Endothelial cell (in vitro differentiated cells): Measurements from ENCODE around the gene RAD18. TPM values are rescaled to one million over a fixed set of nuclear protein-coding genes. Genes with fewer than 3 reads are reported as not detected.

Experiments used
- DNase-seq: peaks from one replicate; pipeline ENCODE4 v3.0.0; 2021; ENCODE audit warnings: low spot score
- H3K27ac Mint-ChIP-seq: one replicate; pipeline ENCODE4 v1.8.0; 2021; ENCODE audit warnings: mixed read lengths, inconsistent platforms; ENCODE audit not compliant: unreplicated experiment
- H3K27me3 Mint-ChIP-seq: one replicate; pipeline ENCODE4 v1.8.0; 2021; ENCODE audit warnings: mild to moderate bottlenecking, moderate library complexity, mixed read lengths, inconsistent platforms; ENCODE audit not compliant: unreplicated experiment
- H3K36me3 Mint-ChIP-seq: one replicate; pipeline ENCODE4 v1.8.0; 2021; ENCODE audit warnings: mild to moderate bottlenecking, low read depth, mixed read lengths, inconsistent platforms; ENCODE audit not compliant: unreplicated experiment
- H3K4me1 Mint-ChIP-seq: one replicate; pipeline ENCODE4 v1.8.0; 2021; ENCODE audit warnings: mild to moderate bottlenecking, mixed read lengths, inconsistent platforms; ENCODE audit not compliant: unreplicated experiment
- H3K4me3 Mint-ChIP-seq: one replicate; pipeline ENCODE4 v1.8.0; 2021; ENCODE audit warnings: mild to moderate bottlenecking, mixed read lengths, inconsistent platforms; ENCODE audit not compliant: unreplicated experiment
- H3K9me3 Mint-ChIP-seq: one replicate; pipeline ENCODE4 v1.8.0; 2021; ENCODE audit warnings: mixed read lengths, inconsistent platforms; ENCODE audit not compliant: unreplicated experiment
- CTCF ChIP-seq: fragments of 200-600 bp; sonication (generic); IDR thresholded peaks from one replicate; pipeline ENCODE4 v1.5.0; 2021; ENCODE audit warnings: antibody characterized with exemption; ENCODE audit not compliant: unreplicated experiment
- total RNA-seq: library from RNA; stranded (reverse); fragmentation: NEBNext Ultra II Directional; extraction: Animal tissue kit (Norgen Biotek cat#: 25700); gene quantifications from one replicate; pipeline ENCODE4 v1.2.1, GENCODE V29; 2021; ENCODE audit not compliant: unreplicated experiment

RAD18 gene
- total RNA-seq, 1 donor from 2014 or later = 12.2 TPM

- Mint-ChIP-seq H3K36me3 (no peaks in the 10 kb centered on the region), H3K27ac (no peak overlapping the region), H3K4me3 (no peak overlapping the region), H3K4me1 (peaks cover 17% of the 10 kb centered on the region), H3K9me3 (no peaks in the 10 kb centered on the region), H3K27me3 (peaks cover 2% of the 10 kb centered on the region)
- TF ChIP-seq CTCF = no peak
- DNase-seq = no peak
Observed at GRCh38 chr3:8839607-8840325, 123.5 kb downstream of the RAD18 start.

GRCh38 chr3:8838765-8839423 is 124.4 kb downstream of the RAD18 start:
- no peak overlapping the region for H3K27ac Mint-ChIP-seq
- peaks cover 2% of the 10 kb centered on the region for H3K27me3 Mint-ChIP-seq
- no peak overlapping the region for H3K4me3 Mint-ChIP-seq
- H3K36me3 Mint-ChIP-seq = no peaks in the 10 kb centered on the region
- DNase-seq = no peak
- TF ChIP-seq CTCF = no peak
- peaks cover 17% of the 10 kb centered on the region for H3K4me1 Mint-ChIP-seq
- H3K9me3 Mint-ChIP-seq = no peaks in the 10 kb centered on the region

- no peaks in the 10 kb centered on the region for H3K9me3 Mint-ChIP-seq
- TF ChIP-seq CTCF = no peak
- H3K4me3 Mint-ChIP-seq = no peak overlapping the region
- DNase-seq = no peak
- peaks cover 17% of the 10 kb centered on the region for H3K4me1 Mint-ChIP-seq
- peaks cover 2% of the 10 kb centered on the region for H3K27me3 Mint-ChIP-seq
- H3K27ac Mint-ChIP-seq = no peak overlapping the region
- no peaks in the 10 kb centered on the region for H3K36me3 Mint-ChIP-seq
Observed at GRCh38 chr3:8838234-8838633, 125.0 kb downstream of the RAD18 start.

- no peak for TF ChIP-seq CTCF
- no peak for DNase-seq
- Mint-ChIP-seq H3K36me3 (no peaks in the 10 kb centered on the region), H3K27me3 (peaks cover 2% of the 10 kb centered on the region), H3K27ac (no peak overlapping the region), H3K9me3 (no peaks in the 10 kb centered on the region), H3K4me3 (no peak overlapping the region), H3K4me1 (peaks cover 17% of the 10 kb centered on the region)
Observed at GRCh38 chr3:8837162-8837561, 126.1 kb downstream of the RAD18 start.

- H3K36me3 Mint-ChIP-seq = no peaks in the 10 kb centered on the region
- no peak for DNase-seq
- no peak overlapping the region for H3K27ac Mint-ChIP-seq
- H3K27me3 Mint-ChIP-seq = peaks cover 2% of the 10 kb centered on the region
- no peak overlapping the region for H3K4me3 Mint-ChIP-seq
- H3K4me1 Mint-ChIP-seq = peaks cover 6% of the 10 kb centered on the region
- TF ChIP-seq CTCF = no peak
- H3K9me3 Mint-ChIP-seq = no peaks in the 10 kb centered on the region
Observed at GRCh38 chr3:8836096-8836495, 127.2 kb downstream of the RAD18 start.
